ENCODE results near the gene USP40. TPM values are rescaled to one million over a fixed set of nuclear protein-coding genes. Genes with fewer than 3 reads are reported as not detected.

The USP40 gene
- total RNA-seq, 4 donors from 2014 or later: 18.7 to 32.8 (median 23.0) TPM

GRCh38 chr2:233434666-233435330 lies 131.8 kb downstream of the USP40 start:
- 85 to 91% methylated on average over 18 of the region's 18 CpGs for WGBS, 2 donors

GRCh38 chr2:233433794-233434193 lies 132.8 kb downstream of the USP40 start:
- intact Hi-C loops (cut with DNase I): no loop called here
- Histone ChIP-seq H3K4me1 (no peaks in the 10 kb centered on the region), H3K36me3 (peaks cover 0 to 44% (median 0%) of the 10 kb centered on the region in 3 donors), H3K9me3 (no peaks in the 10 kb centered on the region), H3K27me3 (no peaks in the 10 kb centered on the region), H3K27ac (no peak overlapping the region), H3K4me3 (no peak overlapping the region)
- TF ChIP-seq POLR2A (IDR thresholded peaks at IDR 0.05) (no peak), CTCF (IDR thresholded peaks at IDR 0.05) (no peak)
- 70 to 85% methylated on average over 1 of the region's 1 CpG for WGBS, 2 donors
- no peak for DNase-seq

More at GRCh38 chr2:233434666-233435330, 131.8 kb downstream of the USP40 start:
- TF ChIP-seq POLR2A (IDR thresholded peaks at IDR 0.05) (no peak), CTCF (IDR thresholded peaks at IDR 0.05) (no peak)
- Histone ChIP-seq H3K4me1 (no peaks in the 10 kb centered on the region), H3K4me3 (no peak overlapping the region), H3K36me3 (peaks cover 0 to 51% (median 0%) of the 10 kb centered on the region in 3 donors), H3K9me3 (no peaks in the 10 kb centered on the region), H3K27ac (no peak overlapping the region), H3K27me3 (no peaks in the 10 kb centered on the region)
- intact Hi-C loops (cut with DNase I): no loop called here
- no peak for DNase-seq

GRCh38 chr2:233433029-233433428 lies 133.6 kb downstream of the USP40 start:
- H3K27ac ChIP-seq: no peak overlapping the region
- WGBS, 2 donors: 96 to 97% methylated on average over 2 of the region's 2 CpGs

GRCh38 chr2:233430651-233431050 lies 135.9 kb downstream of the USP40 start:
- Histone ChIP-seq H3K9me3 (peaks cover 0 to 5% (median 0%) of the 10 kb centered on the region in 3 donors), H3K4me1 (no peaks in the 10 kb centered on the region), H3K27me3 (no peaks in the 10 kb centered on the region), H3K4me3 (no peak overlapping the region), H3K27ac (no peak overlapping the region), H3K36me3 (peaks cover 0 to 12% (median 0%) of the 10 kb centered on the region in 3 donors)
- DNase-seq: no peak
- no peak for TF ChIP-seq CTCF (IDR thresholded peaks at IDR 0.05)
- no peak for TF ChIP-seq POLR2A (IDR thresholded peaks at IDR 0.05)
- WGBS, 2 donors: 90 to 91% methylated on average over 1 of the region's 1 CpG
- intact Hi-C loops (cut with DNase I): no loop called here

More at GRCh38 chr2:233433029-233433428, 133.6 kb downstream of the USP40 start:
- intact Hi-C loops (cut with DNase I): no loop called here
- TF ChIP-seq POLR2A (IDR thresholded peaks at IDR 0.05): no peak
- no peak for TF ChIP-seq CTCF (IDR thresholded peaks at IDR 0.05)
- Histone ChIP-seq H3K9me3 (no peaks in the 10 kb centered on the region), H3K36me3 (peaks cover 0 to 36% (median 0%) of the 10 kb centered on the region in 3 donors), H3K4me1 (no peaks in the 10 kb centered on the region), H3K4me3 (no peak overlapping the region), H3K27me3 (no peaks in the 10 kb centered on the region)
- no peak for DNase-seq

GRCh38 chr2:233430081-233430480 lies 136.5 kb downstream of the USP40 start:
- 70 to 79% methylated on average over 4 of the region's 4 CpGs for WGBS, 2 donors
- no peaks in the 10 kb centered on the region for H3K27me3 ChIP-seq
- no peak for DNase-seq
- intact Hi-C loops (cut with DNase I): no loop called here
- TF ChIP-seq POLR2A (IDR thresholded peaks at IDR 0.05) (no peak), CTCF (IDR thresholded peaks at IDR 0.05) (no peak)
- no peaks in the 10 kb centered on the region for H3K4me1 ChIP-seq
- H3K4me3 ChIP-seq: no peak overlapping the region
- peaks cover 0 to 7% (median 0%) of the 10 kb centered on the region in 3 donors for H3K36me3 ChIP-seq
- H3K27ac ChIP-seq: no peak overlapping the region
- H3K9me3 ChIP-seq: peaks cover 0 to 5% (median 0%) of the 10 kb centered on the region in 3 donors
